ENCODE results near the gene NR6A1.

- TF ChIP-seq CTCF (conservative IDR thresholded peaks at IDR 0.05; ENCODE audit: low read length) = no peak
- TF ChIP-seq EZH2phosphoT487 (IDR thresholded peaks at IDR 0.05; ENCODE audit: borderline replicate concordance) = no peak
Observed at GRCh38 chr9:124628741-124629140, 142.4 kb downstream of the NR6A1 start.

All from Loucy (cell line).